Psoas muscle (tissue), 8 donors: ENCODE data around the gene SLC6A8. TPM values are rescaled to one million over a fixed set of nuclear protein-coding genes. Genes with fewer than 3 reads are reported as not detected.
"Not testable (repeated sequence)": the region's sequence is repeated elsewhere in the genome, so short reads cannot be mapped to it uniquely, and the experiment has no call there.

Experiments used
- ATAC-seq, 4 donors: fragments of 200-7000 bp; cut with Tn5 transposase; one replicate each; pipeline ENCODE4 v1.9.1; 2020; ENCODE audit warnings: moderate library complexity in 3 of 4, mild to moderate bottlenecking in 2 of 4
- DNase-seq, 2 donors: peaks; one replicate each; pipeline ENCODE4 v3.0.0-alpha.2; 2020
- H3K27ac ChIP-seq: fragments of 200-600 bp; one replicate; pipeline ENCODE4 v1.8.0; 2022
- H3K27me3 ChIP-seq, 3 donors: fragments of 200-600 bp in 1 of 3; one replicate each; pipeline versions ENCODE4 v1.6.1 to v1.8.0; 2013 to 2022; ENCODE audit warnings: low read length in 2 of 3, mild to moderate bottlenecking in 2 of 3, moderate library complexity in 1 of 3; ENCODE audit not compliant: insufficient read depth in 3 of 3
- H3K36me3 ChIP-seq, 2 donors: fragments of 200-600 bp in 1 of 2; one replicate each; pipeline versions ENCODE4 v1.6.1 to v1.8.0; 2013 to 2022; ENCODE audit warnings: low read depth in 1 of 2, mild to moderate bottlenecking in 1 of 2, moderate library complexity in 1 of 2; ENCODE audit not compliant: insufficient read depth in 1 of 2
- H3K4me1 ChIP-seq: fragments of 200-600 bp; one replicate; pipeline ENCODE4 v1.8.0; 2022
- H3K4me3 ChIP-seq: fragments of 200-600 bp; one replicate; pipeline ENCODE4 v1.8.0; 2022; ENCODE audit warnings: mild to moderate bottlenecking
- H3K9me3 ChIP-seq: fragments of 200-600 bp; one replicate; pipeline ENCODE4 v1.8.0; 2022
- WGBS, 3 donors: extraction: QIAGEN DNeasy Blood & Tissue Kit; methylation state at CpG; one replicate each; pipeline versions ENCODE4 v1.1.6 to v1.1.7; 2013; 5-methylcytosine and 5-hydroxymethylcytosine counted together
- intact Hi-C, 2 donors: fragments of 100-400 bp; cut with DNase I; formaldehyde crosslinking; loops; one replicate each; pipeline versions ENCODE4 v1.11.0 to v1.14.2; 2022
- polyA plus RNA-seq, 3 donors: library from polyadenylated mRNA; stranded (reverse); fragments of 200-250 nt; gene quantifications; one replicate each; pipeline ENCODE4 v1.2.3, GENCODE V29; 2013
- total RNA-seq, 4 donors: library from RNA; stranded (reverse); fragmentation: NEBNext Ultra II Directional in 2 of 4; extraction: Animal tissue kit (Norgen Biotek cat#: 25700) in 2 of 4; gene quantifications; one replicate each; pipeline versions ENCODE4 v1.2.1 to v1.2.4, GENCODE V29; 2021 to 2023
- TF ChIP-seq, protein P1 (sequence below): fragments of 200-600 bp; IDR thresholded peaks from one replicate; pipeline ENCODE4 v1.8.0; 2022; ENCODE audit warnings: antibody characterized with exemption
- donor health status: healthy with polysubstance abuse.
- donor health status: DM: no; HTN: no; CAD: no; lungs with moderate emphysema.
- donor health status: Bipolar disorder and iron deficiency.
- donor health status: healthy.
- donor health status: DM: yes; HTN: yes; CAD: no.
- donor health status: DM: no; HTN: no; CAD: no.
- donor health status: DM: no; HTN: no; CAD: no.
- donor health status: DM: yes; HTN: yes; CAD: no.

Gene SLC6A8
- total and polyA plus RNA-seq, 7 donors, result 82.2 to 256 (median 104) TPM

DNA sequence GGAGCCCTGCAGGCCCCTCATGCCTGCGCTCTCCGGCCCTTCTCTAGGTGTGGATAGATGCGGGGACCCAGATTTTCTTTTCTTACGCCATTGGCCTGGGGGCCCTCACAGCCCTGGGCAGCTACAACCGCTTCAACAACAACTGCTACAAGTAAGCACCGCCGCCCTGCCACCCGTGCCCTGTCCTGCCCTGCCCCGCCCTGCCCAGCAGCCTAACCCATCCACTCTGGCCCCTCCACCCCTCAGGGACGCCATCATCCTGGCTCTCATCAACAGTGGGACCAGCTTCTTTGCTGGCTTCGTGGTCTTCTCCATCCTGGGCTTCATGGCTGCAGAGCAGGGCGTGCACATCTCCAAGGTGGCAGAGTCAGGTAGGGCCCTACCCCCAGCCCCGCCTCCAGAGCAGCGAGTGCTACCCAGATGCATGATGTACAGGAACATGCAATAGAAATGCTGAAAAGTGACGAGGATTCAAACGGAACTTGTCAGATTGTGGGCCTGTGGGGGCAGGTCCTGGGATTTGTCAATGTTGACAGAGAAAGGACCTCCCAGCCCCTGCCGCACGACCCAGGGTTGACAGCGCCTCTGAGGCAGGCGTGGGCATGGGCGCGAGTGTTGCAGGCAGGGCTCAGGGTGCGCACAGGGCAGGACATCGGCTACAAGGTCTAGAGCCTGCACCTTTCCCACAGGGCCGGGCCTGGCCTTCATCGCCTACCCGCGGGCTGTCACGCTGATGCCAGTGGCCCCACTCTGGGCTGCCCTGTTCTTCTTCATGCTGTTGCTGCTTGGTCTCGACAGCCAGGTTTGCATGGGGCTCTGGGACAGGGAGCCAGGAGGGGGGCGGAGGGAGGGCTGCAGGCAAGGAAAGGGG is 5.7 kb downstream of the SLC6A8 start:
- TF ChIP-seq, protein P1, sequence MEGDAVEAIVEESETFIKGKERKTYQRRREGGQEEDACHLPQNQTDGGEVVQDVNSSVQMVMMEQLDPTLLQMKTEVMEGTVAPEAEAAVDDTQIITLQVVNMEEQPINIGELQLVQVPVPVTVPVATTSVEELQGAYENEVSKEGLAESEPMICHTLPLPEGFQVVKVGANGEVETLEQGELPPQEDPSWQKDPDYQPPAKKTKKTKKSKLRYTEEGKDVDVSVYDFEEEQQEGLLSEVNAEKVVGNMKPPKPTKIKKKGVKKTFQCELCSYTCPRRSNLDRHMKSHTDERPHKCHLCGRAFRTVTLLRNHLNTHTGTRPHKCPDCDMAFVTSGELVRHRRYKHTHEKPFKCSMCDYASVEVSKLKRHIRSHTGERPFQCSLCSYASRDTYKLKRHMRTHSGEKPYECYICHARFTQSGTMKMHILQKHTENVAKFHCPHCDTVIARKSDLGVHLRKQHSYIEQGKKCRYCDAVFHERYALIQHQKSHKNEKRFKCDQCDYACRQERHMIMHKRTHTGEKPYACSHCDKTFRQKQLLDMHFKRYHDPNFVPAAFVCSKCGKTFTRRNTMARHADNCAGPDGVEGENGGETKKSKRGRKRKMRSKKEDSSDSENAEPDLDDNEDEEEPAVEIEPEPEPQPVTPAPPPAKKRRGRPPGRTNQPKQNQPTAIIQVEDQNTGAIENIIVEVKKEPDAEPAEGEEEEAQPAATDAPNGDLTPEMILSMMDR, result no peak
- ATAC-seq (no peak), DNase-seq (peak in 1 of 2 donors; percentile 44)
- 78 to 83% (median 81%) methylated on average over 12 to 31 of the region's 31 CpGs for WGBS, 3 donors
- Histone ChIP-seq H3K27ac (no peak overlapping the region), H3K4me3 (no peak overlapping the region), H3K4me1 (peaks cover 4% of the 10 kb centered on the region), H3K27me3 (peaks cover 0 to 2% (median 0%) of the 10 kb centered on the region in 3 donors), H3K36me3 (peaks cover 2 to 10% of the 10 kb centered on the region in 2 donors), H3K9me3 (no peaks in the 10 kb centered on the region)
- intact Hi-C loops, result no loop called here

DNA sequence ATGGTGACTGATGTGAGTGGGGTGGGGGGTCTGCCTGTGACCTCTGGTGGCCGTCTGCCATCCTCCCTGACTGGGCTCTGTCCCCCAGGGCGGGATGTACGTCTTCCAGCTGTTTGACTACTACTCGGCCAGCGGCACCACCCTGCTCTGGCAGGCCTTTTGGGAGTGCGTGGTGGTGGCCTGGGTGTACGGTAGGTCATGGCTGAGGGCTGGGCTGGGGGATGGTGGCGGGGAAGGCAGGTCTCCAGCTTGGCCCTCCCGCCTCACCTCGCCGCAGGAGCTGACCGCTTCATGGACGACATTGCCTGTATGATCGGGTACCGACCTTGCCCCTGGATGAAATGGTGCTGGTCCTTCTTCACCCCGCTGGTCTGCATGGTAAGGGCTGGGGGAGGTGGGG is 6.5 kb downstream of the SLC6A8 start:
- H3K4me3 ChIP-seq, intact Hi-C loops, H3K27ac ChIP-seq, H3K4me1 ChIP-seq, ATAC-seq, H3K27me3 ChIP-seq, H3K9me3 ChIP-seq: not testable (repeated sequence)
- peaks cover 2 to 10% of the 10 kb centered on the region in 2 donors for H3K36me3 ChIP-seq
- WGBS, 3 donors, result 70 to 79% (median 78%) methylated on average over 7 to 16 of the region's 16 CpGs
- peak in 1 of 2 donors; percentile 44 for DNase-seq

DNA sequence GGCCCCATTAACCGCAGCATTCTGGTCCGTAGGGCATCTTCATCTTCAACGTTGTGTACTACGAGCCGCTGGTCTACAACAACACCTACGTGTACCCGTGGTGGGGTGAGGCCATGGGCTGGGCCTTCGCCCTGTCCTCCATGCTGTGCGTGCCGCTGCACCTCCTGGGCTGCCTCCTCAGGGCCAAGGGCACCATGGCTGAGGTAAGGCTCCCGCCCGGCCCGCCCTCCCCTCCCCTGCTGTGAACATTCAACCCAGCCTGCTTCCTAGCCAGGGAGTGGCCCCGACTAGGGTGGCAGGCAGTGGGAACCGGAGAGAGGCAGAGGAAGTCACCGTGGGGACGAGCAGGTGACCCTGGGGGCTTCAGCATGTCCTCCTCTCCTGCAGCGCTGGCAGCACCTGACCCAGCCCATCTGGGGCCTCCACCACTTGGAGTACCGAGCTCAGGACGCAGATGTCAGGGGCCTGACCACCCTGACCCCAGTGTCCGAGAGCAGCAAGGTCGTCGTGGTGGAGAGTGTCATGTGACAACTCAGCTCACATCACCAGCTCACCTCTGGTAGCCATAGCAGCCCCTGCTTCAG is 7.1 kb downstream of the SLC6A8 start:
- TF ChIP-seq, protein P1, result no peak
- intact Hi-C loops, result no loop called here
- Histone ChIP-seq H3K36me3 (peaks cover 2 to 10% of the 10 kb centered on the region in 2 donors), H3K4me3 (no peak overlapping the region), H3K9me3 (no peaks in the 10 kb centered on the region), H3K27me3 (peaks cover 0 to 2% (median 0%) of the 10 kb centered on the region in 3 donors), H3K27ac (peak overlapping the region; percentile 36), H3K4me1 (peaks cover 12% of the 10 kb centered on the region)
- ATAC-seq (no peak), DNase-seq (peak in 1 of 2 donors; percentile 40)
- 62 to 83% (median 71%) methylated on average over 10 to 23 of the region's 23 CpGs for WGBS, 3 donors

DNA sequence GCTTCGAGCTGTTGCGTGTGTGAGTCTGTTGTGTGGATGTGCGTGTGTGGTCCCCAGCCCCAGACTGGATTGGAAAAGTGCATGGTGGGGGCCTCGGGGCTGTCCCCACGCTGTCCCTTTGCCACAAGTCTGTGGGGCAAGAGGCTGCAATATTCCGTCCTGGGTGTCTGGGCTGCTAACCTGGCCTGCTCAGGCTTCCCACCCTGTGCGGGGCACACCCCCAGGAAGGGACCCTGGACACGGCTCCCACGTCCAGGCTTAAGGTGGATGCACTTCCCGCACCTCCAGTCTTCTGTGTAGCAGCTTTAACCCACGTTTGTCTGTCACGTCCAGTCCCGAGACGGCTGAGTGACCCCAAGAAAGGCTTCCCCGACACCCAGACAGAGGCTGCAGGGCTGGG is 8.4 kb downstream of the SLC6A8 start:
- DNase-seq, result no peak
- 80 to 96% (median 82%) methylated on average over 12 to 15 of the region's 15 CpGs for WGBS, 3 donors
- intact Hi-C loops, result no loop called here
- TF ChIP-seq, protein P1, result no peak
- Histone ChIP-seq H3K27ac (no peak overlapping the region), H3K4me3 (no peak overlapping the region), H3K36me3 (peaks cover 2 to 10% of the 10 kb centered on the region in 2 donors), H3K9me3 (no peaks in the 10 kb centered on the region), H3K27me3 (peaks cover 0 to 2% (median 0%) of the 10 kb centered on the region in 3 donors), H3K4me1 (peaks cover 12% of the 10 kb centered on the region)
- no peak for ATAC-seq

DNA sequence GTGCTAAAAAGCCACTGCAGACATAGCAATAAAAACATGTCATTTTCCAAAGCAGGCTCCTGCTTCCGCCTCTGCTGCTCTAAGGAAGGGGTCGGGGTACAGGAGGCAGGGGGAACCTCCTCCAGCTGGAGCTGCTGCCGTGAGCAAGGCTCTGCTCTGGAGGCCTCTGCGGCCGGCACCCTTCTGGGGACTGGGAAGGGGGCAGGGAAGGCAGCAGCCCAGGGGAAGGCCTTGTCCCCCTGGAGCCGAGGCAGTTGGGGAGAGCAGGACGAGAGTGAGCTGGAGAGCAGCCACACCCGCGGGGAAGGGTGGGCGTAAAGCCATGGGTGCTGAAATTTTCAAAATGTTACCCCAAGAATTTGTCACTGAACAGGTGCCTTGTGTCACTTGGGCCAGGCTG is 8.8 kb downstream of the SLC6A8 start:
- H3K4me3 ChIP-seq, H3K9me3 ChIP-seq, intact Hi-C loops, H3K27me3 ChIP-seq, ATAC-seq: not testable (repeated sequence)
- WGBS, 3 donors, result 55 to 66% (median 62%) methylated on average over 5 to 10 of the region's 10 CpGs
- H3K27ac ChIP-seq, result peak overlapping the region; percentile 81
- peaks cover 2 to 11% of the 10 kb centered on the region in 2 donors for H3K36me3 ChIP-seq
- peak in 1 of 2 donors; percentile 53 for DNase-seq
- peaks cover 13% of the 10 kb centered on the region for H3K4me1 ChIP-seq

DNA sequence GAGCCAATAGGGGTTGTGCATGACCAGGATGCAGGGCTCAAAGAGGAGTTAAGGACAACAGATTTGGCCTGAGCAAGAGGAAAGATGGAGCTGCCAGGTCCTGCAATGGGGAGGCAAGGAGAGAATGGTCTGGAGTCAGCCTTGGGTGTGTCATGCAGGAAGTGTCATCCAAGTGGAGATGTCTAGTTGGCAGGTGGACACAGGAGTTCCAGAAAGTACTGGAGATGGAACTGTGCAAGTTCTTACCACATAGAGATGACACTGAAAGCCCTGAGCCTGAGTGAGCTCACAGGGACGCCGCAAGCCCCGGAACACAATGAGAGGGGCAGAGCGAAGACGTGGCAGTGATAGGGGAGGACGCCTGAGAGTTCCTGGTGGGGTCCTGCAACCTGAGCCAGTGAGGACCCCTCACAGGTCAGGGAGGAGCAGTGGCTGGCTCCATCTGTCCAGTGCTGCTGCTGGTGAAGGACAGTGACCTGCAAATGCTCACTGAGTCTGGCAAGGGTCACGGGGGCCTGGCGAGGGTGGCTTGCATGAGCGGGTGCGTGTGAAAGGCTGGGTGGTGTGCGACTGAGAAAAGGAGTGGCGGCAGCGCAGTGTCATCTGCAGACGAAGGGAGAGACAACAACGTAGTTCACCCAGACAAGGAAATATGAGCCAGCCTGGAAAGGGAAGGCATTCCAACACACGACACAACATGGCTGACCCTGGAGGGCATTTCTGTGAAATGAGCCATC is 9.4 kb downstream of the SLC6A8 start:
- H3K4me3 ChIP-seq, H3K27me3 ChIP-seq, H3K9me3 ChIP-seq, intact Hi-C loops, DNase-seq: not testable (repeated sequence)
- 28 to 72% (median 63%) methylated on average over 14 to 16 of the region's 16 CpGs for WGBS, 3 donors
- peaks cover 19% of the 10 kb centered on the region for H3K4me1 ChIP-seq
- peak; percentile 40 to 60 (median 49) for ATAC-seq
- H3K36me3 ChIP-seq, result peaks cover 3 to 14% of the 10 kb centered on the region in 2 donors
- peak overlapping the region; percentile 81 for H3K27ac ChIP-seq
